Measurements from ENCODE around the gene NFIB. TPM values are rescaled to one million over a fixed set of nuclear protein-coding genes. Genes with fewer than 3 reads are reported as not detected.

The NFIB gene
- total and polyA plus RNA-seq, 10 of the 15 experiments (the other 5 are each of a cell fraction or from before 2014, with no cell fraction given): under 0.01 to 0.19 (median 0.05) TPM; not detected in 3

DNA sequence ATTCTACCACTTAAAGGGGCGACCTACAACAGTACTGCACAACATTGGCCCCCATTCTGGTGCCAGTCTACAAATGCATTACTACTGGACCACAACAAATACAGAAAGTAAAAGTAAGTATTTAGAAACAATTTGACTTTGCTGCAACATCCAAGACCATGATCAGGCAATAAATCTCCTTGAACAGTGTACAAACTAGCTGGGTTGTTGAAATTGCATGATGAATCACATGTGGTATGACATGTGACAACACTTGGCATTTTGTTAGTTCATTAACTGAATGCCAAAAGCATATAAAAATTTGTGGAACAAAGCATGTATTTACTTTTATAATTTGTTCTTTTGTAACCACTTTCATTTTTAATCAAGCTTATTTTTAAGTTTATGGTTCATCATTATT, 270.5 kb downstream of the NFIB start:
- 0% methylated on average over 1 of the region's 1 CpG for WGBS (ENCODE audit: insufficient coverage, insufficient replicate concordance, low lambda C conversion rate, missing lambda C conversion rate)
- H3K27me3 ChIP-seq (replicated peaks in 1 of 2; ENCODE audit: control insufficient read depth in 2 of 2, insufficient read depth in 2 of 2, low read length in 1 of 2): no peaks in the 10 kb centered on the region
- intact Hi-C loops (cut with micrococcal nuclease; ENCODE audit: unreplicated experiment) (no loop called here), in situ Hi-C loops (cut with MboI) (no loop called here)
- H3K4me1 ChIP-seq (ENCODE audit: control insufficient read depth, insufficient read depth, low read length): no peaks in the 10 kb centered on the region
- no peak overlapping the region for H2AFZ ChIP-seq (ENCODE audit: control insufficient read depth, low read depth, low read length)
- H3K4me2 ChIP-seq (ENCODE audit: control insufficient read depth, insufficient read depth): no peak overlapping the region
- FAIRE-seq: no peak
- RAD21 ChIA-PET (ENCODE audit: unreplicated experiment): no interaction called here
- H3K4me3 ChIP-seq: no peak overlapping the region
- no peaks in the 10 kb centered on the region for H3K79me2 ChIP-seq (ENCODE audit: control insufficient read depth, insufficient read depth, low read length)
- SMC1A ChIA-PET (ENCODE audit: uncharacterized antibody, unreplicated experiment): interaction anchor here (1.4 kb wide), 1 partner anchor 28 kb away, joined by 3 read pairs; no protein-coding TSS in a partner anchor
- no peaks in the 10 kb centered on the region for H4K20me1 ChIP-seq (ENCODE audit: control insufficient read depth, insufficient read depth)
- no peak for ATAC-seq
- TF ChIP-seq MEF2B (IDR thresholded peaks at IDR 0.05; ENCODE audit: partially characterized antibody, poor library complexity, severe bottlenecking) (no peak), ZZZ3 (IDR thresholded peaks at IDR 0.05; ENCODE audit: control insufficient read depth, insufficient read length, low read depth) (no peak), MTA3 (IDR thresholded peaks at IDR 0.05; ENCODE audit: borderline replicate concordance, low read length) (no peak), PML (IDR thresholded peaks at IDR 0.05; ENCODE audit: low read length) (no peak), GABPA (IDR thresholded peaks at IDR 0.05; ENCODE audit: low read depth) (no peak), ETV6 (conservative IDR thresholded peaks at IDR 0.05 in 1 of 2, IDR thresholded peaks at IDR 0.05 in 1 of 2; ENCODE audit: borderline replicate concordance in 1 of 2, low read depth in 1 of 2) (no peak), ZSCAN29 (IDR thresholded peaks at IDR 0.05) (no peak), KAT2A (conservative IDR thresholded peaks at IDR 0.05; ENCODE audit: control insufficient read depth, low read depth, low read length) (no peak), ATF7 (IDR thresholded peaks at IDR 0.05; ENCODE audit: low read depth) (no peak), POLR2AphosphoS5 (IDR thresholded peaks at IDR 0.05; ENCODE audit: low read length) (no peak)
- TF ChIP-seq, protein P1, sequence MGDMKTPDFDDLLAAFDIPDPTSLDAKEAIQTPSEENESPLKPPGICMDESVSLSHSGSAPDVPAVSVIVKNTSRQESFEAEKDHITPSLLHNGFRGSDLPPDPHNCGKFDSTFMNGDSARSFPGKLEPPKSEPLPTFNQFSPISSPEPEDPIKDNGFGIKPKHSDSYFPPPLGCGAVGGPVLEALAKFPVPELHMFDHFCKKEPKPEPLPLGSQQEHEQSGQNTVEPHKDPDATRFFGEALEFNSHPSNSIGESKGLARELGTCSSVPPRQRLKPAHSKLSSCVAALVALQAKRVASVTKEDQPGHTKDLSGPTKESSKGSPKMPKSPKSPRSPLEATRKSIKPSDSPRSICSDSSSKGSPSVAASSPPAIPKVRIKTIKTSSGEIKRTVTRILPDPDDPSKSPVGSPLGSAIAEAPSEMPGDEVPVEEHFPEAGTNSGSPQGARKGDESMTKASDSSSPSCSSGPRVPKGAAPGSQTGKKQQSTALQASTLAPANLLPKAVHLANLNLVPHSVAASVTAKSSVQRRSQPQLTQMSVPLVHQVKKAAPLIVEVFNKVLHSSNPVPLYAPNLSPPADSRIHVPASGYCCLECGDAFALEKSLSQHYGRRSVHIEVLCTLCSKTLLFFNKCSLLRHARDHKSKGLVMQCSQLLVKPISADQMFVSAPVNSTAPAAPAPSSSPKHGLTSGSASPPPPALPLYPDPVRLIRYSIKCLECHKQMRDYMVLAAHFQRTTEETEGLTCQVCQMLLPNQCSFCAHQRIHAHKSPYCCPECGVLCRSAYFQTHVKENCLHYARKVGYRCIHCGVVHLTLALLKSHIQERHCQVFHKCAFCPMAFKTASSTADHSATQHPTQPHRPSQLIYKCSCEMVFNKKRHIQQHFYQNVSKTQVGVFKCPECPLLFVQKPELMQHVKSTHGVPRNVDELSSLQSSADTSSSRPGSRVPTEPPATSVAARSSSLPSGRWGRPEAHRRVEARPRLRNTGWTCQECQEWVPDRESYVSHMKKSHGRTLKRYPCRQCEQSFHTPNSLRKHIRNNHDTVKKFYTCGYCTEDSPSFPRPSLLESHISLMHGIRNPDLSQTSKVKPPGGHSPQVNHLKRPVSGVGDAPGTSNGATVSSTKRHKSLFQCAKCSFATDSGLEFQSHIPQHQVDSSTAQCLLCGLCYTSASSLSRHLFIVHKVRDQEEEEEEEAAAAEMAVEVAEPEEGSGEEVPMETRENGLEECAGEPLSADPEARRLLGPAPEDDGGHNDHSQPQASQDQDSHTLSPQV (IDR thresholded peaks at IDR 0.05): no peak
- TF ChIP-seq, protein P2, sequence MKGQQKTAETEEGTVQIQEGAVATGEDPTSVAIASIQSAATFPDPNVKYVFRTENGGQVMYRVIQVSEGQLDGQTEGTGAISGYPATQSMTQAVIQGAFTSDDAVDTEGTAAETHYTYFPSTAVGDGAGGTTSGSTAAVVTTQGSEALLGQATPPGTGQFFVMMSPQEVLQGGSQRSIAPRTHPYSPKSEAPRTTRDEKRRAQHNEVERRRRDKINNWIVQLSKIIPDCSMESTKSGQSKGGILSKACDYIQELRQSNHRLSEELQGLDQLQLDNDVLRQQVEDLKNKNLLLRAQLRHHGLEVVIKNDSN (IDR thresholded peaks at IDR 0.05; ENCODE audit: borderline replicate concordance, extremely low read length, insufficient read depth, low read depth, low read length): no peak
- TF ChIP-seq, protein P3, sequence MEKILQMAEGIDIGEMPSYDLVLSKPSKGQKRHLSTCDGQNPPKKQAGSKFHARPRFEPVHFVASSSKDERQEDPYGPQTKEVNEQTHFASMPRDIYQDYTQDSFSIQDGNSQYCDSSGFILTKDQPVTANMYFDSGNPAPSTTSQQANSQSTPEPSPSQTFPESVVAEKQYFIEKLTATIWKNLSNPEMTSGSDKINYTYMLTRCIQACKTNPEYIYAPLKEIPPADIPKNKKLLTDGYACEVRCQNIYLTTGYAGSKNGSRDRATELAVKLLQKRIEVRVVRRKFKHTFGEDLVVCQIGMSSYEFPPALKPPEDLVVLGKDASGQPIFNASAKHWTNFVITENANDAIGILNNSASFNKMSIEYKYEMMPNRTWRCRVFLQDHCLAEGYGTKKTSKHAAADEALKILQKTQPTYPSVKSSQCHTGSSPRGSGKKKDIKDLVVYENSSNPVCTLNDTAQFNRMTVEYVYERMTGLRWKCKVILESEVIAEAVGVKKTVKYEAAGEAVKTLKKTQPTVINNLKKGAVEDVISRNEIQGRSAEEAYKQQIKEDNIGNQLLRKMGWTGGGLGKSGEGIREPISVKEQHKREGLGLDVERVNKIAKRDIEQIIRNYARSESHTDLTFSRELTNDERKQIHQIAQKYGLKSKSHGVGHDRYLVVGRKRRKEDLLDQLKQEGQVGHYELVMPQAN (conservative IDR thresholded peaks at IDR 0.05): no peak
- TF ChIP-seq, protein P4, sequence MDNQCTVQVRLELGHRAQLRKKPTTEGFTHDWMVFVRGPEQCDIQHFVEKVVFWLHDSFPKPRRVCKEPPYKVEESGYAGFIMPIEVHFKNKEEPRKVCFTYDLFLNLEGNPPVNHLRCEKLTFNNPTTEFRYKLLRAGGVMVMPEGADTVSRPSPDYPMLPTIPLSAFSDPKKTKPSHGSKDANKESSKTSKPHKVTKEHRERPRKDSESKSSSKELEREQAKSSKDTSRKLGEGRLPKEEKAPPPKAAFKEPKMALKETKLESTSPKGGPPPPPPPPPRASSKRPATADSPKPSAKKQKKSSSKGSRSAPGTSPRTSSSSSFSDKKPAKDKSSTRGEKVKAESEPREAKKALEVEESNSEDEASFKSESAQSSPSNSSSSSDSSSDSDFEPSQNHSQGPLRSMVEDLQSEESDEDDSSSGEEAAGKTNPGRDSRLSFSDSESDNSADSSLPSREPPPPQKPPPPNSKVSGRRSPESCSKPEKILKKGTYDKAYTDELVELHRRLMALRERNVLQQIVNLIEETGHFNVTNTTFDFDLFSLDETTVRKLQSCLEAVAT (IDR thresholded peaks at IDR 0.05): no peak
- DNase-seq (ENCODE audit: low read depth, low spot score): no peak
- no peak overlapping the region for H3K9ac ChIP-seq (ENCODE audit: control insufficient read depth, insufficient read depth, low read length)
- no peak overlapping the region for H3K27ac ChIP-seq (ENCODE audit: control insufficient read depth, insufficient read depth)
- no TSS peak for BruUV-seq (replicated peaks)
- CTCF ChIA-PET: interaction anchor here (1.1 kb wide), 1 partner anchor 36 kb away, joined by 3 read pairs; no protein-coding TSS in a partner anchor
- H3K36me3 ChIP-seq (ENCODE audit: control insufficient read depth in 2 of 2, insufficient read depth in 2 of 2, low read length in 1 of 2): no peaks in the 10 kb centered on the region
- H3K9me3 ChIP-seq (replicated peaks; ENCODE audit: control insufficient read depth, insufficient read depth, low read length): no peaks in the 10 kb centered on the region
- POLR2A ChIA-PET: no interaction called here

Measured in GM12878 (cell line).